GM10847 (cell line): ENCODE results near the gene ZMYND8.

Experiments
- POLR2A ChIP-seq: IDR thresholded peaks from 2 replicates; pipeline ENCODE4 v1.6.1; 2011; ENCODE audit not compliant: insufficient read length; ENCODE audit errors: extremely low read depth

Gene ZMYND8

DNA sequence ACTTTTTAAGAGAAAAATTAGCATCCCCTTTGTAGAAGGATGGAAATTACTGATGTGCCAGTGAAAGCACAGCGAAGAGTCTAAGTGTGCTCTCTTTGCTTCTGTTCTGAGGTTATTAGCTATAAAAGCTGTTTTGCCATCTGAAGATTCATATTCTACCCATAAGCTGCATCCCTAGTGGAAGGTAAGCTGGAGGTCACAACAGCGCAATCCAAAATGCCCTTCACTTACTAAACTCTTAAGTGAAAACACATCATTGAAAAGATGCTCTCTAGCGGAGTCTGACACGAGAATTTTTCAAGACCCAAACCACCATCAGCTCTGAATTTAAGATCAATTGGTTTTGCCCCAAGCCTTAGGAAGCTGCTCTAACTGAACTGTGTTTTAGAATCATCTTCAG lies 113.5 kb downstream of the ZMYND8 start:
- TF ChIP-seq POLR2A: no peak

DNA sequence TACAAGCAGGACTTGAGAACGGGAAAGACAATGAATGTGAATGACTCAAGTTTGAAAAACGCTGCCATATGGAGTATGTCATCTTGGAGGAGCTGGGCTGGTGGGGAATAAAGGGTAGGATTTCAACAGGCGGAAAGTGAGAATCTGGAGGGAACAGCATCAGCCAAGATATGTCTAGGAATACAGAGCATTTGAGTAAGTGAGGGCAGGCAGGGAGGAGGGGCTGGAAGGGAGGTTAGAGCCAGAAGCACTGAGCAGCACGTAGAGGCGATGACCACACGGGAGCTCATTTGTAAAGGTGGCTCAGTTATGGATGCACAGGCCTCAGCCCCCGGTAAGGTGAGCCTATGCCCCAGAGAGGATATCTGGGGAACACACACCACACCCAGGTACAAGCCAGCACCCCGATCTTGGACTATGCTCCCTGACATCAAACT lies 115.1 kb downstream of the ZMYND8 start:
- no peak for TF ChIP-seq POLR2A

DNA sequence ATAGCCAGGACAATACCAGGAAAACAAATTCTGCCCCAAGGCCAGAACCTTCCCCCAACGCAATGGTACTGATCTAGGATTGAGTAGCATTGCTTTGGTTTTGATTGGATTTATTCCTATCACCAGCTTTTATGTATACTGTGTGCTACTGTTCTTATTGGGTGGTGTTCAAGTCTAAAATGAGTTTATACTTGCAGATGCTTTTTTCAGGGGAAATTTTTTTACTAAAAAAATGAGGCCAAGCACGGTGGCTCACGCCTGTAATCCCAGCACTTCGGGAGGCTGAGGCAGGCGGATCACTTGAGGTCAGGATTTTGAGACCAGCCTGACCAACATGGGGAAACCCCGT lies 116.8 kb downstream of the ZMYND8 start:
- TF ChIP-seq POLR2A: no peak

GRCh38 chr20:47238780-47239718 lies 117.5 kb downstream of the ZMYND8 start:
- TF ChIP-seq POLR2A: no peak

GRCh38 chr20:47237715-47238114 lies 118.8 kb downstream of the ZMYND8 start:
- TF ChIP-seq POLR2A: no peak

DNA sequence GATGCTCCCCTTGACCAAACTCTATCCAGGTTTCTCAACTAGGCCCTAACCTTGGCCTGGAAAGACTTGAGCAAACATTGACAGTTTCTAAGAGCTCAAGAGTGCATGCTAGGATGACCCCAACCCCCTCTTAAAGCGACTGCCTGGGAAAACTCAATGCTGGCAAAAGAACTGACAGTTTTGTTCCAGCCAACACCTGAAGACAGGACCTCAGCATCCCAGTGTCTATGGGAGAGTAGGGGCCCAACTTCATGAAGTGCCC lies 119.9 kb downstream of the ZMYND8 start:
- TF ChIP-seq POLR2A: no peak

DNA sequence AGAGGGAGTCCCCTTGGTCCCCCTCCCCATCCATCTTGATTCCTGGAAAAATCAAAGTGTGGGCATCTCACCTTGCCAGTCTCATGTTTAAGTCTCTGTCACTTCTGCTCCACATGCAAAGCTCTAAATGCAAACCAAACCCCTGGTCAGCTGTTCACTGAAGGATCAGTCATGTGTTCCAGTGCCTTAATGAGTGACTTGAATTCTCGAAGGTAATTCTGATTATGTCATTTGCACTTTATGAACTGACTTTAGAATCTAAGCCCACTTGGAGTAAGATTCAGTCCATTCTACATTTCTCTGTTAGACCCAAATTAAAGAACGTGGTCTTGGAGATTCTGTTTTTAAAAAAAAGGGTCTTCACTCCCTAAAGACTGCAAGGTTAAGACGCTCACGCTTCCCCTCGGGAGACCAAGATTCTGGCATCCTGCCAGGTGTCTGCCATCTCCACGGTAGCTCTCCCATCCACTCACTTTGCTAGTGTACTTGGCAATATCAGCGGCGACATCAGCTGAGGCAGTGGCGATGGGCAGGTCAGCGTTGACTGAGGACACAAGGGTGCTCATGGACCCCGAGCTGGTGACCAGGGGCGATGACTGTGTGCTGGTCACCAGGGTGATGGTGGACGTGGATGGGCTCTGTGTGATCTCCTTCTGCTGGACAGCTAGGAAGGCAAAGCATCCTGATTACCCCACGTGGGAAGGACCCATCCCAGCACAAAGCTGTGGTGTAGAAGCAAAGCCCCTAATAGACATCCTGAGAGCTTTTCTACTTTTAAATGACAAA lies 120.5 kb downstream of the ZMYND8 start:
- TF ChIP-seq POLR2A: no peak

DNA sequence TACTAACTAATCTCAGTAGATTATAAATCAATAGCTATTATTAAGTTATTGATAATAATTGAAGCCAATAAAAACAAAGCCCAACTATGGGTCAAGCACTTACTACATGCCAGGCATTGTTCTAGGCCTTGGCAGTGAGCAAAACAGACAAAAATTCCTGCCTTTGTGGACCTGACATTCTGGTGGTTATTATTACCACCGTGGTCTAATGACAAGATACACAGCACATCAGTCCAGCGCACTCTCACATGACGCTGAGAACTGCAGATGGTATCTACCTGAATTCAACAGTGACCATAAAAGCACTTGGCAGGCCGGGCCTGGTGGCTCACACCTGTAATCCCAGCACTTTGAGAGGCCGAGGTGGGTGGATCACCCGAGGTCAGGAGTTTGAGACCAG lies 121.4 kb downstream of the ZMYND8 start:
- TF ChIP-seq POLR2A: no peak

DNA sequence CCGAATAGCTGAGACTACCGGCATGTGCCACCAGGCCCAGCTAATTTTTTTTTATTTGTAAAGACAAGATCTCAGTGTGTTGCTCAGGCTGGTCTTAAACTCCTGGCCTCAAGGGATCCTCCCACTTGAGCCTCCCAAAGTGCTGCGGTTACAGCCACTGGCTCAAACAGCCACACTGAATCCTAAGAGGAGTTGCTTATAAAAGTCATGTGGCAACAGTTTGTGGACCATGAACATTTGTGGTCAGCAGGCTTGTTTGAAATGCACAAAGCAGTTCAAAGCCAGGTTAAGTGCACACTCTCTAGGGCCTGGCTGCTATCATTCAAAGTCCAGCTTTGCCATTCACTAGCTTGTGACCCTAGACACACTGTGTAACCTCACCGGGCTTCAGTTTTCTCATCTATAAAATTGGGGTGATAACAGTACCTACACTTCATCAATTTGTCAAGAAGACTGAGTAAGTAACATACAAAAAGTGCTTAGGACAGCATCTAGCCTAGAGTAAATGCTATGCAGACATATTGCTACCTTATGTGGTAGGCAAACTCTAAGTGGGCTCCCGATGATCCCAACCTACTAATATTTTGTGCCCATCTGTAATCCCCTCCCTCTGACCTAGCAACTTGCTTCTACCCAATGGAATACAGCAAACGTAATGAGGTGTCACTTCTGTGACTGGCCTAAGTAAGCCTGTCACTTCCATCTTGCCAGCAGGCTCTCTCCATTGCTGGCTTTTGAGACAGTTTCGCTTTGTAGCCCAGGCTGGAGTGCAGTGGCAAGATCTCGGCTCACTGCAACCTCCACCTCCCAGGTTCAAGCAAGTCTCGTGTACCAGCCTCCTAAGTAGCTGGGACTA lies 122.9 kb downstream of the ZMYND8 start:
- TF ChIP-seq POLR2A: no peak

- TF ChIP-seq POLR2A: no peak
These were observed 124.0 kb downstream of the ZMYND8 start for GRCh38 chr20:47232518-47232917.

DNA sequence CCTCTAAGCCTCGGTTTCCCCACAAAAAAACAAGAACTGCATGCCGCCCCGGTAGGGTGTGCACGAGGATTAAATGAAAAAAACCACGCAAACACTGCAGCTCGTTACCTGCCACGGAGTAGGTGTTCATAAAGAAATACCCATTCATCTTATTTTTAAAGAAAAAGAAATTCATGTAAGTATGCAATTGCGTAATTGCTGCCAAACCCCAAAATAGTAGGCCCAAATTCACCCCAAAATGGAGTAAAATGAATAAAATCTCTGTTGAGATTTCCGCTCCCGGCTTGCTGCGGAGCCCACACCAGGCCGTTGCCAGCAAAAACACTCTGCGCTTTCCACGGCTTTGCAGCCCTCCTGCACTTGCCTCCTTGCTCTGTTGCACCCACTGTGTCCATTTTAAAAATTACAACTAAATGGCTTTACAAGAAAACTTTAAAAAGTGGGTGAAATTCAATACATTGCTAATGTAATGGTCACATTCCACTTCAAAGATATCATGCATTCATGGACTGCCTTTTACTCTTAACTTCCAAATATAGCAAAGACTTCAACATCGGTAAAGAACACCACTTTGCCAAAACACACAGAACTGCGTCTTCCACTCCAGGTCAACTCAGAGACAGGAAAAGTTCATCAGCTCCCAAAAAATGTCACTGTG lies 125.0 kb downstream of the ZMYND8 start:
- no peak for TF ChIP-seq POLR2A

GRCh38 chr20:47230811-47231256 lies 125.7 kb downstream of the ZMYND8 start:
- TF ChIP-seq POLR2A: no peak

DNA sequence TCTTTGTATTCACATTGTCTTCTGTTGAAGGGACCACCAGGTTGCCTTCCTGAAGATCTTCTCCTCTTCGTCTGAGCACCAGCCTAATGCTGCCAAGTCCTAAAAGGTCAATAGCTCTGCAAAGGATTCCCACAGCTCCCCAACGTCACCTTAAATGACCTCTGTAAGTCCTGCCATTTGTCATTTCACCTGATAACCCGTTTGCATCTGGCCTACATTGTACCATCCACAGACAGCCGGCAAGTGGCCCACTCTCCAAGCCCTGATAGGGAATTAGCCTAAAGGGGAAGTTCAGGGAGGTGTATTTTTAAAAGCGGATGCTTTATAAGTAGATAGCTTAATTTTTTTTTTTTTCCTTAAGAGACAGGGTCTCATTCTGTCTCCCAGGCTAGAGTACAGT lies 127.8 kb downstream of the ZMYND8 start:
- no peak for TF ChIP-seq POLR2A

GRCh38 chr20:47227576-47227975 lies 128.9 kb downstream of the ZMYND8 start:
- TF ChIP-seq POLR2A: no peak

- no peak for TF ChIP-seq POLR2A
These were observed 129.4 kb downstream of the ZMYND8 start for GRCh38 chr20:47227119-47227518.
